ENCODE measurements around the gene LIPM.

DNA sequence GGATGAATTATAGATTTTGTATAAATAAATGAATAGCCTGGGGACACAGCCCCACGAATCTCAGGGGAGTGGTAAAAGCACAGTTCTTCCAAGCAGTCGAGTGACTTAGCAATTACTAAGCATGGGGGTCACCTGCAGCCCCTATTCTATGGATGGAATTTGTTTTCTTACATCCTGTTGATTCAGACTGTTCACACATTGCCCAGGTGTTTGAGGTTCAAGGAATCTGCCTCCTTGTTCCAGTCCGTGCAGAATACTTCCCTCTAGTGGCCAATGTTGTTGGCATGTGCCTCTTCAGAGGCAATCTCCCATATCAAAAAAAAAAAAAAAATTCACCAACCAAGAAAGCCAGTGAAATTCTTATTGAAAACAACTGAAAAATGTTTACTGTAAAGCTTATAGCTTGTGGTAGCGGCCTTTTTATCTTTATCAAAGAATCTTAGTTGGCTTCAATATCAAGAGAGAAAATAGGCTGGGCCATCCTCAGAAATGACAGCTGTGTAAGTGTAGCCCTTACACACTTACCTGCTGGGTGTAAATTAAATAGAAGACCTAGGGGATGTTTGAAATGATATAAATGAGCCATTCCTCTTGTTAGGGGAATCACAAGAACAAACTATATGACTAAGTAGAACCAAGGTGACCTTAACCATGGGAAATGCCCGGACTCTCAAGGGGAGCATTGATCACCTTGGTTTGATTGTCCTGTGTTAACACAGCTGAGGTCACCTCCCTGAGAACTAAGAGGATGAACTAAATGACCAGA, 7.8 kb downstream of the LIPM start:
- TF ChIP-seq, protein P1, sequence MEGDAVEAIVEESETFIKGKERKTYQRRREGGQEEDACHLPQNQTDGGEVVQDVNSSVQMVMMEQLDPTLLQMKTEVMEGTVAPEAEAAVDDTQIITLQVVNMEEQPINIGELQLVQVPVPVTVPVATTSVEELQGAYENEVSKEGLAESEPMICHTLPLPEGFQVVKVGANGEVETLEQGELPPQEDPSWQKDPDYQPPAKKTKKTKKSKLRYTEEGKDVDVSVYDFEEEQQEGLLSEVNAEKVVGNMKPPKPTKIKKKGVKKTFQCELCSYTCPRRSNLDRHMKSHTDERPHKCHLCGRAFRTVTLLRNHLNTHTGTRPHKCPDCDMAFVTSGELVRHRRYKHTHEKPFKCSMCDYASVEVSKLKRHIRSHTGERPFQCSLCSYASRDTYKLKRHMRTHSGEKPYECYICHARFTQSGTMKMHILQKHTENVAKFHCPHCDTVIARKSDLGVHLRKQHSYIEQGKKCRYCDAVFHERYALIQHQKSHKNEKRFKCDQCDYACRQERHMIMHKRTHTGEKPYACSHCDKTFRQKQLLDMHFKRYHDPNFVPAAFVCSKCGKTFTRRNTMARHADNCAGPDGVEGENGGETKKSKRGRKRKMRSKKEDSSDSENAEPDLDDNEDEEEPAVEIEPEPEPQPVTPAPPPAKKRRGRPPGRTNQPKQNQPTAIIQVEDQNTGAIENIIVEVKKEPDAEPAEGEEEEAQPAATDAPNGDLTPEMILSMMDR (IDR thresholded peaks at IDR 0.05; ENCODE audit: low read length): peak; percentile 84
- no peak for TF ChIP-seq EZH2 (optimal IDR thresholded peaks at IDR 0.05; ENCODE audit: low read depth, low read length)
